Measurements from ENCODE around the gene ZDHHC18. TPM values are rescaled to one million over a fixed set of nuclear protein-coding genes. Genes with fewer than 3 reads are reported as not detected.

Gene ZDHHC18
- total RNA-seq, 2 donors from 2014 or later: 70.2 to 71.2 TPM

DNA sequence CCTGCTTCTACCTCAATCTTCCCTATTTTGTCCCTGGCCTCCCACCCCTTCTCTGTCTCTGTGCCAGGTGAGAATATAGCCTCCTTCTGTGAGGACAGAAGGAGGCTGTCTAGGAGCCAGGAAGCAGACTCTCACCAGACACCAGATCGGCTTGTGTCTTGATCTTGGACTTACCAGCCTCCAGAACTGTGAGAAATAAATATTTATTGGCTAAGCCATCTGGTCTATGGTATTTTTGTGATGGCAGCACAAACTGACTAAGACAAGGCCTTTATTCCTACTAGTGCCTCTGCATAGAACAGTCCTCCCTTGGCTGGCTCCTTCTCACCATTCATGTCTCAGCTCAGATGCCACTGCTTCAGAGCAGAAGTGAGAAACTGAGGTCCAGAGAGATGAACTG is 61.7 kb downstream of the ZDHHC18 start:
- DNase-seq (no peak), ATAC-seq (no peak)
- H3K27ac Mint-ChIP-seq: peak overlapping the region; percentile 94
- peaks cover 21% of the 10 kb centered on the region for H3K4me1 Mint-ChIP-seq
- no peaks in the 10 kb centered on the region for H3K27me3 Mint-ChIP-seq
- peak overlapping the region; percentile 98 for H3K4me3 Mint-ChIP-seq
- H3K9me3 ChIP-seq (ENCODE audit: control insufficient read depth, low read length, poor library complexity, severe bottlenecking): no peaks in the 10 kb centered on the region
- peaks cover 11% of the 10 kb centered on the region for H3K36me3 Mint-ChIP-seq (ENCODE audit: low read depth)

GRCh38 chr1:26889551-26890466 is 63.3 kb downstream of the ZDHHC18 start, which contains the start of gene GPN2:
Gene GPN2, minus strand, starts transcription at chr1:26890283. Its CDS starts 187 bp downstream, at chr1:26890096.
- ATAC-seq: peak; percentile 93
- H3K27ac Mint-ChIP-seq: peak within 1 kb of the TSS; percentile 94
- H3K9me3 ChIP-seq (ENCODE audit: control insufficient read depth, low read length, poor library complexity, severe bottlenecking): no peaks in the 10 kb centered on the region
- H3K36me3 Mint-ChIP-seq (ENCODE audit: low read depth): peaks cover 12% of the 10 kb centered on the region
- H3K4me1 Mint-ChIP-seq: peaks cover 23% of the 10 kb centered on the region
- peak; percentile 55 to 68 (median 66) for DNase-seq
- peak within 1 kb of the TSS; percentile 98 for H3K4me3 Mint-ChIP-seq
- H3K27me3 Mint-ChIP-seq: no peaks in the 10 kb centered on the region

GRCh38 chr1:26890467-26890796 is 63.9 kb downstream of the ZDHHC18 start:
- H3K4me3 Mint-ChIP-seq: peak overlapping the region; percentile 98
- peak; percentile 47 for ATAC-seq
- peak overlapping the region; percentile 94 for H3K27ac Mint-ChIP-seq
- no peaks in the 10 kb centered on the region for H3K9me3 ChIP-seq (ENCODE audit: control insufficient read depth, low read length, poor library complexity, severe bottlenecking)
- H3K4me1 Mint-ChIP-seq: peaks cover 20% of the 10 kb centered on the region
- H3K36me3 Mint-ChIP-seq (ENCODE audit: low read depth): peaks cover 10% of the 10 kb centered on the region
- no peak for DNase-seq
- no peaks in the 10 kb centered on the region for H3K27me3 Mint-ChIP-seq

- ATAC-seq: no peak
- Mint-ChIP-seq H3K27ac (no peak overlapping the region), H3K36me3 (ENCODE audit: low read depth) (peaks cover 9% of the 10 kb centered on the region), H3K4me3 (no peak overlapping the region), H3K4me1 (peaks cover 18% of the 10 kb centered on the region), H3K27me3 (no peaks in the 10 kb centered on the region)
- DNase-seq: no peak
- H3K9me3 ChIP-seq (ENCODE audit: control insufficient read depth, low read length, poor library complexity, severe bottlenecking): no peaks in the 10 kb centered on the region
Measured at GRCh38 chr1:26894263-26894662, 67.8 kb downstream of the ZDHHC18 start.

DNA sequence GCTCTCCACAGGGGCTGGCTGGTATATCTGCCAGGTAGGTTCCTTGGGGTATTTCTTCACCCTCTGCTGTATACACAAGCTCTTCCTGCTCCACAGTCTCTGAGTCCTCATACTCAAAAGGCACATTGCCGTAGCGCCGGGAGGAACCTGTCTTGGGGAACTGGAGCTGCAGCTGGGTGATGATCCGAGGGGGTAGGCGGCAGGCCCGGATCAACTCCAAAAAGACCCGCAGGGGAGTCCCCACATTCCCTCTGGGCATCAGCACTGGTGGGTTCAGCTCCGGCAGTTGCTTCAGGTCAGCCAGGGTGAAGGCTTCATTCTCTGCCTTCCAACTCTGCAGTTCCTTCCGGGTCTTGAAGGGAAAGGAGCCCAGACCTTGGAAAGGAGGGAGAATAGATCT is 70.9 kb downstream of the ZDHHC18 start:
- Mint-ChIP-seq H3K36me3 (ENCODE audit: low read depth) (peaks cover 5% of the 10 kb centered on the region), H3K4me1 (peaks cover 30% of the 10 kb centered on the region), H3K27ac (no peak overlapping the region), H3K4me3 (no peak overlapping the region), H3K27me3 (no peaks in the 10 kb centered on the region)
- no peaks in the 10 kb centered on the region for H3K9me3 ChIP-seq (ENCODE audit: control insufficient read depth, low read length, poor library complexity, severe bottlenecking)
- ATAC-seq (no peak), DNase-seq (no peak)

GRCh38 chr1:26900001-26900814 is 73.7 kb downstream of the ZDHHC18 start, which contains the start of gene GPATCH3:
Gene GPATCH3, minus strand, starts transcription at chr1:26900467. Its CDS starts 25 bp downstream, at chr1:26900442.
- H3K36me3 Mint-ChIP-seq (ENCODE audit: low read depth): no peaks in the 10 kb centered on the region
- H3K4me1 Mint-ChIP-seq: peaks cover 25% of the 10 kb centered on the region
- H3K9me3 ChIP-seq (ENCODE audit: control insufficient read depth, low read length, poor library complexity, severe bottlenecking): no peaks in the 10 kb centered on the region
- H3K27me3 Mint-ChIP-seq: no peaks in the 10 kb centered on the region
- ATAC-seq: peak; percentile 95
- peak within 1 kb of the TSS; percentile 90 for H3K4me3 Mint-ChIP-seq
- peak; percentile 73 to 77 (median 76) for DNase-seq
- H3K27ac Mint-ChIP-seq: peak within 1 kb of the TSS; percentile 98

DNA sequence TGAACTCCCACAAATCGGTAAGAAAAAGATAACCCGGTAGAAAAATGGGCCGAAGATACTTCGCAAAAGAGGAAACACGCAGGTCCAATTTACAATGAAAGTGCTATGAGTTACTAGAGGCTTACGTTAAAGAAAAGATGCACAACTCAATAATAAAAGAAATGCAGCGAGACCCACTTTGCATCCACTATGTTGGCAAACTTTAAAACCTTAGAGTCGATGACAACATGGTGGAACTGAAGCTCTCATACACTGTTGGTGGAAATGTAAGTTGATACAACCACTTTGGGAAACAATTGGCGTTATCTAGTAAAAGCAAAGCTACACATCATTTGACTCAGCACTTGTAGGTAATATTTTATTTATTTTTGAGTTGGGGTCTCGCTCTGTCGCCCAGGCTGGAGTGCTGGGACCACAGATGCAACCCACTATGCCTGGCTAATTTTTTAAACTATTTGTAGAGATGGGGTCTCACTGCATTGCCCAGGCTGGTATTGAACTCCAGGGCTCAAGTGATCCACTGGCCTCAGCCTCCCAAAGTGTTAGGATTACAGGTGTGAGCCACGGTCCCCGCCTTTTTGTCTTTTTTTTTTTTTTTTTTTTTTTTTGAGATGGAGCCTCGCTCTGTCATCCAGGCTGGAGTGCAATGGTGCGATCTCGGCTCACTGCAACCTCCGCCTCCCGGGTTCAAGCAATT is 74.5 kb downstream of the ZDHHC18 start:
- Mint-ChIP-seq H3K4me3 (peak overlapping the region; percentile 90), H3K27me3 (no peaks in the 10 kb centered on the region), H3K36me3 (ENCODE audit: low read depth) (no peaks in the 10 kb centered on the region), H3K27ac (peak overlapping the region; percentile 98), H3K4me1 (peaks cover 25% of the 10 kb centered on the region)
- H3K9me3 ChIP-seq (ENCODE audit: control insufficient read depth, low read length, poor library complexity, severe bottlenecking): no peaks in the 10 kb centered on the region
- DNase-seq: no peak
- ATAC-seq: no peak

Other genes starting within 250 kb of the ZDHHC18 start
- gene ARID1A, start 130.7 kb upstream of the ZDHHC18 start, total RNA-seq: 100 to 1,000 TPM; 134 to 136 TPM
- gene PIGV, start 38.7 kb upstream of the ZDHHC18 start, total RNA-seq: 10 to 100 TPM; 12.0 to 14.3 TPM
- gene SFN, start 36.5 kb downstream of the ZDHHC18 start, total RNA-seq: 1 to 10 TPM; 1.3 TPM
- gene GPN2, start 63.6 kb downstream of the ZDHHC18 start, total RNA-seq: 10 to 100 TPM; 29.1 to 41.9 TPM
- gene GPATCH3, start 73.8 kb downstream of the ZDHHC18 start, total RNA-seq: 10 to 100 TPM; 26.4 to 43.2 TPM
- not detected for gene NR0B2, start 87.3 kb downstream of the ZDHHC18 start, total RNA-seq
- 10 to 100 TPM; 41.8 to 43.0 TPM for gene NUDC, start 95.1 kb downstream of the ZDHHC18 start, total RNA-seq
- gene KDF1, start 133.8 kb downstream of the ZDHHC18 start, total RNA-seq: 1 to 10 TPM in 1 of 2 donors, under 1 TPM in 1; 0.62 to 1.3 TPM
- gene TRNP1, start 167.0 kb downstream of the ZDHHC18 start, total RNA-seq: under 1 TPM in 1 of 2 donors, not detected in 1; 0.22 TPM
- not detected for gene TENT5B, start 186.2 kb downstream of the ZDHHC18 start, total RNA-seq

Data from T-helper 17 cell (primary cell).